Measurements from ENCODE around the gene BCKDHB. TPM values are rescaled to one million over a fixed set of nuclear protein-coding genes. Genes with fewer than 3 reads are reported as not detected.

The BCKDHB gene
- total RNA-seq, 1 experiment from 2014 or later: 16.4 TPM

DNA sequence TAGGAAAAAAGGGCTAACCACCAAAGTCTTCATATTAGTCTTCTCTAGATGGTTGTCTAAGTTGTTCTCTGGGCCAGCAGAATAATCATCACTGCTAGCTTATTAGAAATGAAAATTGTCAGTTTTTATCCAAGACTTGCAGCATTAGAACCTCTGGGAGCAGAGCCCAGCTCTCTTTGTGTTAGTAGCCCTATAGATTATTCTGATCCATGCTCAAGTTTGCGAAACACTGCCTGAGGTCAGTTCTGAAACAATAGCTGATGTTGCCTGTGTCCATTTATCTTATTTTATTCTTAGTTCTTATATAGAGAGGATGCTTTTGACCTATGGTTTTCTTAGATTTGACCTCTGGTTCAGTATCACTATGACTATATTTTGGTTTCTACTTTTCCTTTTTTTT lies 66.9 kb downstream of the BCKDHB start:
- TF ChIP-seq, protein P1, sequence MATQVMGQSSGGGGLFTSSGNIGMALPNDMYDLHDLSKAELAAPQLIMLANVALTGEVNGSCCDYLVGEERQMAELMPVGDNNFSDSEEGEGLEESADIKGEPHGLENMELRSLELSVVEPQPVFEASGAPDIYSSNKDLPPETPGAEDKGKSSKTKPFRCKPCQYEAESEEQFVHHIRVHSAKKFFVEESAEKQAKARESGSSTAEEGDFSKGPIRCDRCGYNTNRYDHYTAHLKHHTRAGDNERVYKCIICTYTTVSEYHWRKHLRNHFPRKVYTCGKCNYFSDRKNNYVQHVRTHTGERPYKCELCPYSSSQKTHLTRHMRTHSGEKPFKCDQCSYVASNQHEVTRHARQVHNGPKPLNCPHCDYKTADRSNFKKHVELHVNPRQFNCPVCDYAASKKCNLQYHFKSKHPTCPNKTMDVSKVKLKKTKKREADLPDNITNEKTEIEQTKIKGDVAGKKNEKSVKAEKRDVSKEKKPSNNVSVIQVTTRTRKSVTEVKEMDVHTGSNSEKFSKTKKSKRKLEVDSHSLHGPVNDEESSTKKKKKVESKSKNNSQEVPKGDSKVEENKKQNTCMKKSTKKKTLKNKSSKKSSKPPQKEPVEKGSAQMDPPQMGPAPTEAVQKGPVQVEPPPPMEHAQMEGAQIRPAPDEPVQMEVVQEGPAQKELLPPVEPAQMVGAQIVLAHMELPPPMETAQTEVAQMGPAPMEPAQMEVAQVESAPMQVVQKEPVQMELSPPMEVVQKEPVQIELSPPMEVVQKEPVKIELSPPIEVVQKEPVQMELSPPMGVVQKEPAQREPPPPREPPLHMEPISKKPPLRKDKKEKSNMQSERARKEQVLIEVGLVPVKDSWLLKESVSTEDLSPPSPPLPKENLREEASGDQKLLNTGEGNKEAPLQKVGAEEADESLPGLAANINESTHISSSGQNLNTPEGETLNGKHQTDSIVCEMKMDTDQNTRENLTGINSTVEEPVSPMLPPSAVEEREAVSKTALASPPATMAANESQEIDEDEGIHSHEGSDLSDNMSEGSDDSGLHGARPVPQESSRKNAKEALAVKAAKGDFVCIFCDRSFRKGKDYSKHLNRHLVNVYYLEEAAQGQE (IDR thresholded peaks at IDR 0.05; ENCODE audit: insufficient read depth in 1 of 2, low read depth in 2 of 2, low read length in 1 of 2): no peak
- TF ChIP-seq, protein P2, sequence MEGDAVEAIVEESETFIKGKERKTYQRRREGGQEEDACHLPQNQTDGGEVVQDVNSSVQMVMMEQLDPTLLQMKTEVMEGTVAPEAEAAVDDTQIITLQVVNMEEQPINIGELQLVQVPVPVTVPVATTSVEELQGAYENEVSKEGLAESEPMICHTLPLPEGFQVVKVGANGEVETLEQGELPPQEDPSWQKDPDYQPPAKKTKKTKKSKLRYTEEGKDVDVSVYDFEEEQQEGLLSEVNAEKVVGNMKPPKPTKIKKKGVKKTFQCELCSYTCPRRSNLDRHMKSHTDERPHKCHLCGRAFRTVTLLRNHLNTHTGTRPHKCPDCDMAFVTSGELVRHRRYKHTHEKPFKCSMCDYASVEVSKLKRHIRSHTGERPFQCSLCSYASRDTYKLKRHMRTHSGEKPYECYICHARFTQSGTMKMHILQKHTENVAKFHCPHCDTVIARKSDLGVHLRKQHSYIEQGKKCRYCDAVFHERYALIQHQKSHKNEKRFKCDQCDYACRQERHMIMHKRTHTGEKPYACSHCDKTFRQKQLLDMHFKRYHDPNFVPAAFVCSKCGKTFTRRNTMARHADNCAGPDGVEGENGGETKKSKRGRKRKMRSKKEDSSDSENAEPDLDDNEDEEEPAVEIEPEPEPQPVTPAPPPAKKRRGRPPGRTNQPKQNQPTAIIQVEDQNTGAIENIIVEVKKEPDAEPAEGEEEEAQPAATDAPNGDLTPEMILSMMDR (IDR thresholded peaks at IDR 0.05): no peak
- BruUV-seq (replicated peaks): no TSS peak
- ATAC-seq (no peak), DNase-seq (ENCODE audit: low read depth, low spot score) (no peak)
- ChIA-PET POLR2A (interaction anchor here (0.5 kb wide), 1 partner anchor 1450 kb away, joined by 8 read pairs; no protein-coding TSS in a partner anchor), CTCF (no interaction called here)
- H3K4me1 ChIP-seq (ENCODE audit: control insufficient read depth, insufficient read depth, low read length): no peaks in the 10 kb centered on the region
- no peak overlapping the region for H3K4me3 ChIP-seq (ENCODE audit: low read depth in 2 of 2, low read length in 2 of 2)
- no peaks in the 10 kb centered on the region for H3K27me3 ChIP-seq (ENCODE audit: control insufficient read depth, insufficient read depth, low read length)
- intact Hi-C loops (cut with micrococcal nuclease; ENCODE audit: unreplicated experiment): no loop called here
- H3K36me3 ChIP-seq (ENCODE audit: control insufficient read depth, insufficient read depth, low read length): peaks cover 2% of the 10 kb centered on the region; the same call in 1 of the 2 replicates
- H3K27ac ChIP-seq (ENCODE audit: low read length): no peak overlapping the region
- no peaks in the 10 kb centered on the region for H3K9me3 ChIP-seq (ENCODE audit: control insufficient read depth, insufficient read depth, low read depth, low read length)
- in situ Hi-C loops (cut with HindIII; ENCODE audit: low pct_unique_long_range_greater_than_20kb, low sequenced_read_pairs): no loop called here

DNA sequence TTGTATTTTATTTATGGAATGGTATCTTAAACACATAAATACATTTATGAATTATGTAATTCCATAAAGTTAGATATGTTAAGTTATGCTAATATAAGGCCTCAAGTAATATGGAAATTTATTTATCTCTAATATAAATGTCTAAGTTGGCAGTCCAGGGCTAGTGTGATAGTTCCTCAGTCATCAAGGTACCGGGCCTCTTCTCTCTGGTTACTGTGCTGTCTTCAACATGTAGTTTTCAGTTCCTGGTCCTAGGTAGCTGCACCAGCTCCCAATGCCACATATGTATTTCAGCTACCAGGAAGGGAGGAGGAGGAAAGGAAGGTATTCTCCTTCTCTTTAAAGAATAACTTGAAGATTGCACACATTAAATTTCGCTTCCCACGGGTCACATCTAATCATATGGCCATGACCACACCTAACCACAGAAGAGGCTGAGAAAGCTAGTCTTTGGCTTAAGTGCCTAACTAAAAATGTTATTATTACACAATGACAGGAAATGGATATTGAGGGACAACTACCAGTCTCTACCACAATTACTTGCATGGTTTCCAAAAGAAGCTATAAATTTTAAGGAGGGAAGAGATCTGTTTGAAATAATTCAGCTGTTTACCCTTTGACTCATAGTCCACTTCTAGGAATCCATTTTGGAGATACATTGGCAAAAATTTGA lies 68.6 kb downstream of the BCKDHB start:
- Histone ChIP-seq H3K27ac (ENCODE audit: low read length) (no peak overlapping the region), H3K27me3 (ENCODE audit: control insufficient read depth, insufficient read depth, low read length) (no peaks in the 10 kb centered on the region), H3K4me3 (ENCODE audit: low read depth in 2 of 2, low read length in 2 of 2) (no peak overlapping the region), H3K9me3 (ENCODE audit: control insufficient read depth, insufficient read depth, low read depth, low read length) (no peaks in the 10 kb centered on the region), H3K4me1 (ENCODE audit: control insufficient read depth, insufficient read depth, low read length) (no peaks in the 10 kb centered on the region), H3K36me3 (ENCODE audit: control insufficient read depth, insufficient read depth, low read length) (peaks cover 2% of the 10 kb centered on the region; the same call in 1 of the 2 replicates)
- in situ Hi-C loops (cut with HindIII; ENCODE audit: low pct_unique_long_range_greater_than_20kb, low sequenced_read_pairs): no loop called here
- ATAC-seq: no peak
- CTCF ChIA-PET: no interaction called here
- BruUV-seq (replicated peaks): no TSS peak
- intact Hi-C loops (cut with micrococcal nuclease; ENCODE audit: unreplicated experiment): no loop called here
- DNase-seq (ENCODE audit: low read depth, low spot score): no peak
- POLR2A ChIA-PET: interaction anchor here (0.5 kb wide), 1 partner anchor 23 kb away, joined by 6 read pairs; no protein-coding TSS in a partner anchor
- TF ChIP-seq TCF7L2 (IDR thresholded peaks at IDR 0.05; ENCODE audit: low read depth, low read length) (no peak), SIN3A (IDR thresholded peaks at IDR 0.05; ENCODE audit: borderline replicate concordance, insufficient read depth, low read depth, low read length) (no peak)
- TF ChIP-seq, protein P1 (IDR thresholded peaks at IDR 0.05; ENCODE audit: insufficient read depth in 1 of 2, low read depth in 2 of 2, low read length in 1 of 2): no peak
